Skeletal muscle satellite cell (primary cell): ENCODE data around the gene USP28.

ENCODE experiments used
- H3K27me3 ChIP-seq: 2 replicates; pipeline ENCODE4 v1.7.0; 2013; ENCODE audit warnings: low read length; ENCODE audit not compliant: control insufficient read depth, insufficient read depth
- H3K36me3 ChIP-seq: 2 replicates; pipeline ENCODE4 v1.7.0; 2013; ENCODE audit warnings: mild to moderate bottlenecking, control low read depth, low read length; ENCODE audit not compliant: insufficient read depth
- H3K4me1 ChIP-seq: 2 replicates; pipeline ENCODE4 v1.7.0; 2013; ENCODE audit warnings: low read length; ENCODE audit not compliant: control insufficient read depth, insufficient read depth
- H3K4me2 ChIP-seq: 2 replicates; pipeline ENCODE4 v1.7.0; 2013; ENCODE audit warnings: mild to moderate bottlenecking, low read length
- H3K4me3 ChIP-seq: 2 replicates; pipeline ENCODE4 v1.7.0; 2013; ENCODE audit warnings: low read length
- H3K9ac ChIP-seq: 2 replicates; pipeline ENCODE4 v1.7.0; 2013; ENCODE audit warnings: mild to moderate bottlenecking, low read depth, low read length, moderate library complexity
- H3K9me3 ChIP-seq: replicated peaks from 2 replicates; pipeline ENCODE4 v1.7.0; 2013; ENCODE audit warnings: mild to moderate bottlenecking, control low read depth, low read length

The USP28 gene

DNA sequence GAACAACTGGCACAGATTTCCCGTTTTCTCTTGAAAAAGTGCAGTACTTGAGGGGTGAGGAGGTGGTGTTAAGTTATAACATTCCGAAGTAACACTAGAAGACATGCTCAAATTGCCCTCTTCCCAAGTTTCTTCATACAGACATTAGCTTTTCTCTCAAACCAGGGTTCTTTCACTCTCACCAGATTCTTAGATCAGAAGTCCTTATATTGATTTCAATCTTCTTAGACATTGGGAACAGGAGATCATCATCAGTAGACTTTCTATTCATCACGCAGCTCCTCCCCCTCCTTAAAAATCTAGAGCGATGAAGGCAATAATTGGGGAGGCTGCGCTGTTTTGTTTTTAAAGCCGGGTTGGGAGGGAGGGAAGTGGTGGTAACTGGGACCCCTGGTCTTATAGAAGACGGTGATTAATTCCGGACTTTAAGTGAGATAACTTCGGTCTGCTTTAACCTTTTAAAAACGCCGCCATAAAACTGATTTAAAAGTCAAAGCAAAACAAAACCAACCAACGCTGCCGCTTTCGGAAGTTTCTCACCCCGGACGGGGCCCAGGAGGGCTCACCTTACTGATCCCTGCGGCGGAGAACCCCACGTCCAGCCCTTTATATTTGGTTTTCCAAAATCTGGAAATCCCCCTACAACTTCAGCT is 665 bp downstream of the USP28 start:
- H3K4me2 ChIP-seq, result peak overlapping the region; percentile 81
- peak overlapping the region; percentile 75 for H3K9ac ChIP-seq
- H3K4me1 ChIP-seq, result peaks cover 19% of the 10 kb centered on the region
- H3K4me3 ChIP-seq, result peak overlapping the region; percentile 73
- no peaks in the 10 kb centered on the region for H3K27me3 ChIP-seq
- no peaks in the 10 kb centered on the region for H3K9me3 ChIP-seq
- H3K36me3 ChIP-seq, result no peaks in the 10 kb centered on the region

DNA sequence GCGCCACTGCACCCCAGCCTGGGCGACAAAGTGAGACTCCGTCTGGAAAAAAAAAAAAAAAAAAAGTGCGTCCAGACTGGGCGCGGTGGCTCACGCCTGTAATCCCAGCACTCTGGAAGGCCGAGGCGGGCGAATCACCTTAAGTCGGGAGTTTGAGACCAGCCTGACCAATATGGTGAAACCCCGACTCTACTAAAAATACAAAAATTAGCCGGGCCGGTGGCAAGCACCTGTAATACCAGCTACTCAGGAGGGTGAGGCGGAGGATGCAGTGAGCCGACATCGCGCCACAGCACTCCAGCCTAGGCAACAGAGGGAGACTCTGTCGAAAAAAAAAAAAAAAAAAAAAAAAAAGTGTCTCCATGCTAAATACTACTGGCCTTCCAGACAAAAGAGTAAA is 1.3 kb downstream of the USP28 start:
- H3K36me3 ChIP-seq, result no peaks in the 10 kb centered on the region
- peaks cover 19% of the 10 kb centered on the region for H3K4me1 ChIP-seq
- peak overlapping the region; percentile 73 for H3K4me3 ChIP-seq
- peak overlapping the region; percentile 75 for H3K9ac ChIP-seq
- no peaks in the 10 kb centered on the region for H3K9me3 ChIP-seq
- H3K4me2 ChIP-seq, result peak overlapping the region; percentile 81
- no peaks in the 10 kb centered on the region for H3K27me3 ChIP-seq

DNA sequence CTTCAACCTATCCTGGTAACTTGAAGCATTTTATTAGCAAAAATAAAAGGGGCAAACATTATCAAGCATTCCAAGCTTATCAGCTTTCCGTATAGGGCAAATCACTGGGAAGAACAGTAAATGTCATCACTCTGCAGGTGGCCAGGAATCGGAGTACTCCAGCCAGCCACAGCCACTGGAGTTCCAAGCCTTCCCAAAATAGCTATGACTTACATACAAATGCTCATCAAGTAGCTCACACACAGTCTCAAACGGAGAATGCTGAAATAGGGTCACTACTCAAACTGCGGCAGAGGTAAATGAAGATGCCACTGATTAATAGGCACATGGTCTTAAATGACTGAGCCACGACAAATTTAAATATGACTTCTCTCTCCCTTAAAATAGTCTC is 2.1 kb downstream of the USP28 start:
- Histone ChIP-seq H3K9ac (no peak overlapping the region), H3K4me1 (peaks cover 19% of the 10 kb centered on the region), H3K36me3 (no peaks in the 10 kb centered on the region), H3K4me2 (peak overlapping the region; percentile 58), H3K27me3 (no peaks in the 10 kb centered on the region), H3K9me3 (no peaks in the 10 kb centered on the region), H3K4me3 (no peak overlapping the region)

- no peaks in the 10 kb centered on the region for H3K27me3 ChIP-seq
- H3K36me3 ChIP-seq, result no peaks in the 10 kb centered on the region
- no peak overlapping the region for H3K4me3 ChIP-seq
- no peaks in the 10 kb centered on the region for H3K9me3 ChIP-seq
- H3K9ac ChIP-seq, result no peak overlapping the region
- H3K4me2 ChIP-seq, result no peak overlapping the region
- peaks cover 18% of the 10 kb centered on the region for H3K4me1 ChIP-seq
These were observed 4.0 kb downstream of the USP28 start for GRCh38 chr11:113871336-113871735.

- H3K4me3 ChIP-seq, result no peak overlapping the region
These were observed 7.4 kb downstream of the USP28 start for GRCh38 chr11:113867843-113868503.

GRCh38 chr11:113865873-113866272 is 9.5 kb downstream of the USP28 start:
- no peaks in the 10 kb centered on the region for H3K36me3 ChIP-seq
- H3K4me3 ChIP-seq, result no peak overlapping the region
- H3K9ac ChIP-seq, result no peak overlapping the region
- H3K4me1 ChIP-seq, result peaks cover 8% of the 10 kb centered on the region
- no peak overlapping the region for H3K4me2 ChIP-seq
- H3K9me3 ChIP-seq, result no peaks in the 10 kb centered on the region
- H3K27me3 ChIP-seq, result no peaks in the 10 kb centered on the region

More at GRCh38 chr11:113867843-113868503, 7.4 kb downstream of the USP28 start:
- no peak overlapping the region for H3K4me2 ChIP-seq
- H3K4me1 ChIP-seq, result peaks cover 3% of the 10 kb centered on the region
- H3K9ac ChIP-seq, result no peak overlapping the region
- no peaks in the 10 kb centered on the region for H3K36me3 ChIP-seq
- no peaks in the 10 kb centered on the region for H3K27me3 ChIP-seq
- no peaks in the 10 kb centered on the region for H3K9me3 ChIP-seq

GRCh38 chr11:113864410-113864809 is 11.0 kb downstream of the USP28 start:
- H3K27me3 ChIP-seq, result no peaks in the 10 kb centered on the region
- no peaks in the 10 kb centered on the region for H3K36me3 ChIP-seq
- H3K9ac ChIP-seq, result no peak overlapping the region
- no peak overlapping the region for H3K4me2 ChIP-seq
- no peaks in the 10 kb centered on the region for H3K9me3 ChIP-seq
- no peak overlapping the region for H3K4me3 ChIP-seq
- peaks cover 8% of the 10 kb centered on the region for H3K4me1 ChIP-seq

DNA sequence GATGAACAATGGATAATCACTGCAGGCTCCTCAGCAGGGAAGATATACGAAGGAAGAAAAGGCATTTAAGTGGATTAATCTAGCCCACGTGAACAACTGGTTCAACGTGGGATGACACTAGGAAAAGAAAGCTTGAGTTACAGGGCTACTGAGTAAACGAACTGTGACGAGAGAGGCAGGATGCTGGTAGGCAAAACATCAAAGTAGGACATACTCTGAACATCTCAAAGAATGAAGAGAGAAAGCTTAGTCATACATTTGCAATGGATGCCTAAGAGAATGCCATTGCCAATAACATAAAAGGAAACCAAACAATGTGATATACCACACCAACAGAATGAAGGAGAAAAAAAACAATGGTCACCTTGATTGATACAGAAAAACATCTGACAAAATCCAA is 12.9 kb downstream of the USP28 start:
- Histone ChIP-seq H3K36me3 (no peaks in the 10 kb centered on the region), H3K4me3 (no peak overlapping the region), H3K9me3 (no peaks in the 10 kb centered on the region), H3K4me2 (no peak overlapping the region), H3K4me1 (peaks cover 8% of the 10 kb centered on the region), H3K27me3 (no peaks in the 10 kb centered on the region), H3K9ac (no peak overlapping the region)

DNA sequence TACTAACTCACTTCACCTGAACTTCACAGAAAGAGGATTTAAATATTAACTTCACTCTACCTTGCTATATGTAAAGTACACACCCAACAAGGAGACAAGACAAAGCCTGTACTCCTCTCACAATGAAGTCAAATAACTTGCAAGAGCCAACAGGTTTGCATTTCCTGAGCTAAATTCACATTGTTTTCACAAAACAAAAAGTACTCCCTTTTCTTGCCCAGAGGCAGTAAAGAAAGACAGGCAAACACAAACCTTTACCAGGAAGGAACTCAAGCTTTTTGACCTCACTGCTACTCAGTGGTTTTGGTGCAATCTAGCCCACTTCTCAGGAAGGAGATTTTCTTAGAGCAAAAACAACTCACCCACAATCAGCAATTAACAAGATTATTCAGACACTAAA is 15.7 kb downstream of the USP28 start:
- Histone ChIP-seq H3K9me3 (no peaks in the 10 kb centered on the region), H3K36me3 (no peaks in the 10 kb centered on the region), H3K4me1 (peaks cover 8% of the 10 kb centered on the region), H3K4me3 (no peak overlapping the region), H3K4me2 (no peak overlapping the region), H3K27me3 (no peaks in the 10 kb centered on the region), H3K9ac (no peak overlapping the region)

- H3K4me1 ChIP-seq, result peaks cover under 1% of the 10 kb centered on the region
- H3K4me3 ChIP-seq, result no peak overlapping the region
- no peak overlapping the region for H3K4me2 ChIP-seq
- H3K9me3 ChIP-seq, result no peaks in the 10 kb centered on the region
- peaks cover 2% of the 10 kb centered on the region for H3K36me3 ChIP-seq
- H3K9ac ChIP-seq, result no peak overlapping the region
- H3K27me3 ChIP-seq, result no peaks in the 10 kb centered on the region
These were observed 18.2 kb downstream of the USP28 start for GRCh38 chr11:113856966-113857759.

- Histone ChIP-seq H3K27me3 (no peaks in the 10 kb centered on the region), H3K9ac (no peak overlapping the region), H3K4me3 (no peak overlapping the region), H3K4me1 (no peaks in the 10 kb centered on the region), H3K9me3 (no peaks in the 10 kb centered on the region), H3K4me2 (no peak overlapping the region), H3K36me3 (peaks cover 7% of the 10 kb centered on the region)
These were observed 19.6 kb downstream of the USP28 start for GRCh38 chr11:113855803-113856202.
